ENCODE data around the gene COMMD9.

GRCh38 chr11:36257351-36257750 lies 31.9 kb downstream of the COMMD9 start:
- no peak for TF ChIP-seq EZH2phosphoT487 (IDR thresholded peaks at IDR 0.05; ENCODE audit: insufficient read depth, low read depth)
- no peak for TF ChIP-seq EZH2 (IDR thresholded peaks at IDR 0.05; ENCODE audit: insufficient read depth, poor library complexity, severe bottlenecking)

Data from GM23248 (cell line).